Measurements from ENCODE around the gene IL1RAP. TPM values are rescaled to one million over a fixed set of nuclear protein-coding genes. Genes with fewer than 3 reads are reported as not detected.

The IL1RAP gene
- total and polyA plus RNA-seq, 7 experiments from 2014 or later = 5.9 to 29.0 (median 12.1) TPM

DNA sequence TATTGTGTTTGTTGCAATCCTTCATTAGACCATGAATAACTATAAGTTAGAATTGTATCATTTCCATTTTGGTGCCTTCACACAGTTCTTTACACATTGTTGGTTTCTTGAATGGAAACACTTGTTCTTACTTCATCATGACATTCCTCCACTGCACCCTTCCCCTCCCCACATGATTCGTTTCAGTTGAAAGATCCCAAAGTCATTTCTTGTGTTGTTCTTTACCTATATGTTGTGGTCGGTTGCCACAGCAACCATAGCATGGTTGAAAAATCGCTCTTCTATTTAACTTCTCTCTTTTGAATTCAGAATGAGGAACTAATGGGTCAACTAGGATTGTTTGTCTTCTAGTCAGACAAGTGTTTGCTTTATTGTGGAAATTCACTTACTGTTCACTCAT lies 103.3 kb downstream of the IL1RAP start:
- ChIA-PET CTCF (no interaction called here), POLR2A (no interaction called here)
- Histone ChIP-seq H3K36me3 (ENCODE audit: control insufficient read depth in 2 of 3, insufficient read depth in 3 of 3, low read length in 3 of 3) (no peaks in the 10 kb centered on the region), H3K4me1 (ENCODE audit: control insufficient read depth in 2 of 2, insufficient read depth in 2 of 2, low read length in 2 of 2) (peaks cover 0 to 4% of the 10 kb centered on the region in 2 donors), H3K27me3 (ENCODE audit: control insufficient read depth in 2 of 2, insufficient read depth in 2 of 2, low read length in 2 of 2) (no peaks in the 10 kb centered on the region), H3K4me3 (ENCODE audit: low read length) (no peak overlapping the region), H3K9me3 (ENCODE audit: control insufficient read depth in 2 of 3, low read length in 3 of 3) (no peaks in the 10 kb centered on the region), H3K27ac (ENCODE audit: low read depth, low read length) (no peak overlapping the region)
- Mint-ChIP-seq H3K9me3 (peaks cover 0 to 14% (median 0%) of the 10 kb centered on the region in 11 donors), H3K27ac (peak overlapping the region in 1 of 9 donors; percentile 94), H3K4me1 (peaks cover 26 to 81% (median 31%) of the 10 kb centered on the region in 7 donors), H3K27me3 (no peaks in the 10 kb centered on the region), H3K4me3 (peak overlapping the region in 1 of 10 donors; percentile 78), H3K36me3 (peaks cover 0 to 37% (median 21%) of the 10 kb centered on the region in 5 donors)
- ATAC-seq = peak; percentile 86
- intact Hi-C loops (cut with micrococcal nuclease) = loop anchor here in 1 of 2 donors (1.0 to 10.0 kb wide), 4 partner anchors 12 to 1292 kb away; partner anchors contain the start of gene CCDC50
- peak in 1 of 9 donors; percentile 43 for DNase-seq

DNA sequence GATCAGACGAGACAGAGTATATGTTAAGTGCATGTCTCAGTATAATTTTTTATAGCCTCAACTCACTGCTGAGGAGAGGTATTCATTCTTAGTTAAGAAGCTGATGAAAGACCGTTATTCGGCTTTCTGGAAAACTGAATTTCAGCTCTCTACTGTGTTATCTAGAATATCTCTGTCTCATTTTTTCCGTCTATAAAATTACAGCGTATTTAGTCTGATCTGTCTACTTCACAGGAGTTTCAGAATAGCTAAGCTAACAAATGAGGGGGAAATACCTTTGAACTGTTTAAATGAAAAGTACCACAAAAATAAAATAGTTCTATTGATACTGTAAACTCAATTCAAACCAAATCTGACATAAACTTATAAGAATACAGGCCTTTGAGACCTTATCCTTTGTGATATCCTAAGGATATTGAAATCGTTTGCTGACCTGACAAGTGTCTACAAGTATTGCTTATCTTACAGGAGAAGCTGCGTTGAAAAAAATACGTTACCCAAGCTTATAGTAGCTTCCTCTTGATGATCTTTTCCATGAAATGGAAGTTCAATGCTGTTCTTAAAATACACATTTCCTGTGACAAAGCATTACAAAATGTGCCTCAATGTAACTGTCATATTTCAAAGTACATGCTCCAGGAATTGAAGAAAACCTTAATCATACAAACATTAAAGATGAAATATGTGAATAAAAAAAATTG lies 104.6 kb downstream of the IL1RAP start:
- POLR2A ChIA-PET = no interaction called here
- CTCF ChIA-PET = interaction anchor here (0.7 kb wide), 1 partner anchor 1703 kb away, joined by 4 read pairs; no protein-coding TSS in a partner anchor
- Histone ChIP-seq H3K36me3 (ENCODE audit: control insufficient read depth in 2 of 3, insufficient read depth in 3 of 3, low read length in 3 of 3) (peaks cover 0 to 4% (median 0%) of the 10 kb centered on the region in 3 experiments), H3K4me3 (ENCODE audit: low read length) (no peak overlapping the region), H3K9me3 (ENCODE audit: control insufficient read depth in 2 of 3, low read length in 3 of 3) (no peaks in the 10 kb centered on the region), H3K27ac (ENCODE audit: low read depth, low read length) (no peak overlapping the region), H3K27me3 (ENCODE audit: control insufficient read depth in 2 of 2, insufficient read depth in 2 of 2, low read length in 2 of 2) (no peaks in the 10 kb centered on the region), H3K4me1 (ENCODE audit: control insufficient read depth in 2 of 2, insufficient read depth in 2 of 2, low read length in 2 of 2) (peaks cover 0 to 4% of the 10 kb centered on the region in 2 donors)
- H3K4me3 Mint-ChIP-seq = peak overlapping the region in 5 of 10 donors; percentile 3 to 82 (median 26)
- H3K36me3 Mint-ChIP-seq = peaks cover under 1 to 33% (median 25%) of the 10 kb centered on the region in 5 donors
- peak; percentile 32 for ATAC-seq
- peak overlapping the region in 8 of 9 donors; percentile 8 to 94 (median 36) for H3K27ac Mint-ChIP-seq
- H3K4me1 Mint-ChIP-seq = peaks cover 23 to 87% (median 31%) of the 10 kb centered on the region in 7 donors
- no peak for DNase-seq
- peaks cover 0 to 10% (median 0%) of the 10 kb centered on the region in 11 donors for H3K9me3 Mint-ChIP-seq
- intact Hi-C loops (cut with micrococcal nuclease) = loop anchor here in 1 of 2 donors (1.0 to 10.0 kb wide), 4 partner anchors 52 to 1294 kb away; partner anchors contain the start of genes CCDC50 and IL1RAP
- no peaks in the 10 kb centered on the region for H3K27me3 Mint-ChIP-seq

DNA sequence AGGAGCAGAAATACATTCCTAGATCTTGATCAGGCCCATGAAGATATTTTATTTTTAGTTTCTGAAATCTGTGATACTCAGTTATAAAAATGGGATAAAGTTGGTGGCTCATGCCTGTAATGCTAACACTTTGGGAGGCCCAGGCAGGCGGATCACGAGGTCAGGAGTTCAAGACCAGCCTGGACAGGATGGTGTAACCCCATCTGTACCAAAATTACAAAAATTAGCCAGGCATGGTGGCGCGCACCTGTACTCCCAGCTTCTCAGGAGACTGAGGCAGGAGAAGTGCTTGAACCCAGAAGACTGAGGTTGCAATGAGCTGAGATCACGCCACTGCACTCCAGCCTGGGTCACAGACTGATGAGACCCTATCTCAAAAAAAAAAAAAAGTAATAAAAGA lies 105.5 kb downstream of the IL1RAP start:
- H3K36me3 ChIP-seq (ENCODE audit: control insufficient read depth in 2 of 3, insufficient read depth in 3 of 3, low read length in 3 of 3) = peaks cover 0 to 13% (median 0%) of the 10 kb centered on the region in 3 experiments
- Mint-ChIP-seq H3K27ac (peak overlapping the region in 2 of 9 donors; percentile 48 to 94), H3K4me1 (peaks cover 23 to 84% (median 31%) of the 10 kb centered on the region in 7 donors), H3K36me3 (peaks cover 4 to 36% (median 30%) of the 10 kb centered on the region in 5 donors), H3K9me3 (peaks cover 0 to 7% (median 0%) of the 10 kb centered on the region in 11 donors), H3K27me3 (no peaks in the 10 kb centered on the region), H3K4me3 (peak overlapping the region in 1 of 10 donors; percentile 24)
- no peaks in the 10 kb centered on the region for H3K9me3 ChIP-seq (ENCODE audit: control insufficient read depth in 2 of 3, low read length in 3 of 3)
- DNase-seq = no peak
- ATAC-seq = no peak
- no peak overlapping the region for H3K4me3 ChIP-seq (ENCODE audit: low read length)
- intact Hi-C loops (cut with micrococcal nuclease) = loop anchor here in 1 of 2 donors (5.0 to 10.0 kb wide), 2 partner anchors 708 to 1295 kb away; partner anchors contain the start of gene CCDC50
- ChIA-PET POLR2A (no interaction called here), CTCF (no interaction called here)
- no peaks in the 10 kb centered on the region for H3K27me3 ChIP-seq (ENCODE audit: control insufficient read depth in 2 of 2, insufficient read depth in 2 of 2, low read length in 2 of 2)
- H3K27ac ChIP-seq (ENCODE audit: low read depth, low read length) = no peak overlapping the region
- peaks cover 0 to 4% of the 10 kb centered on the region in 2 donors for H3K4me1 ChIP-seq (ENCODE audit: control insufficient read depth in 2 of 2, insufficient read depth in 2 of 2, low read length in 2 of 2)

DNA sequence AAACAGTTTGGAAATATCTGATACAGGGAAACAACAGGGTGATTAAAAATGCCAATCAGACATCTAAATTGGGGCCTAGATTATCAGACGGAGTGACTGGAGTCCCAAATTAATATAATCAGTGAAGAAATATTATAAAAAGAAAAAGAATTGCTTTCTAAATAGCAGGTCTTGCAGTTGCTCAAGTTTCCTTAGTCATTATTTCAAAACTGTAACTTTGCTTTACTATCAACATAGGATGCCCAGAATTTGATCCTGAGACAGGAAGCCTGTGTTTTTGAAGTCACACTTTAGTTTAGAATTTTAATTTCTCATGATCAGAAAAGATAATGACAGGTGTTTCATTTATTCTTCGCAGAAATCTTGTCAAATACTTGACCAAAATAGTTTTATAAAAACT lies 105.9 kb downstream of the IL1RAP start:
- no peak overlapping the region for H3K27ac Mint-ChIP-seq
- POLR2A ChIA-PET = no interaction called here
- Histone ChIP-seq H3K36me3 (ENCODE audit: control insufficient read depth in 2 of 3, insufficient read depth in 3 of 3, low read length in 3 of 3) (peaks cover 0 to 17% (median 0%) of the 10 kb centered on the region in 3 experiments), H3K4me3 (ENCODE audit: low read length) (no peak overlapping the region), H3K27ac (ENCODE audit: low read depth, low read length) (no peak overlapping the region), H3K9me3 (ENCODE audit: control insufficient read depth in 2 of 3, low read length in 3 of 3) (no peaks in the 10 kb centered on the region), H3K4me1 (ENCODE audit: control insufficient read depth in 2 of 2, insufficient read depth in 2 of 2, low read length in 2 of 2) (peaks cover 0 to 4% of the 10 kb centered on the region in 2 donors), H3K27me3 (ENCODE audit: control insufficient read depth in 2 of 2, insufficient read depth in 2 of 2, low read length in 2 of 2) (no peaks in the 10 kb centered on the region)
- DNase-seq = no peak
- no peaks in the 10 kb centered on the region for H3K27me3 Mint-ChIP-seq
- CTCF ChIA-PET = no interaction called here
- H3K36me3 Mint-ChIP-seq = peaks cover 4 to 40% (median 32%) of the 10 kb centered on the region in 5 donors
- H3K4me1 Mint-ChIP-seq = peaks cover 22 to 83% (median 31%) of the 10 kb centered on the region in 7 donors
- peaks cover 0 to 7% (median 0%) of the 10 kb centered on the region in 11 donors for H3K9me3 Mint-ChIP-seq
- no peak overlapping the region for H3K4me3 Mint-ChIP-seq
- intact Hi-C loops (cut with micrococcal nuclease) = loop anchor here (5.0 to 10.0 kb wide), 3 partner anchors 107 to 1295 kb away; partner anchors contain the start of genes CCDC50 (in 1 of the 2) and IL1RAP (in 1 of the 2)
- no peak for ATAC-seq

DNA sequence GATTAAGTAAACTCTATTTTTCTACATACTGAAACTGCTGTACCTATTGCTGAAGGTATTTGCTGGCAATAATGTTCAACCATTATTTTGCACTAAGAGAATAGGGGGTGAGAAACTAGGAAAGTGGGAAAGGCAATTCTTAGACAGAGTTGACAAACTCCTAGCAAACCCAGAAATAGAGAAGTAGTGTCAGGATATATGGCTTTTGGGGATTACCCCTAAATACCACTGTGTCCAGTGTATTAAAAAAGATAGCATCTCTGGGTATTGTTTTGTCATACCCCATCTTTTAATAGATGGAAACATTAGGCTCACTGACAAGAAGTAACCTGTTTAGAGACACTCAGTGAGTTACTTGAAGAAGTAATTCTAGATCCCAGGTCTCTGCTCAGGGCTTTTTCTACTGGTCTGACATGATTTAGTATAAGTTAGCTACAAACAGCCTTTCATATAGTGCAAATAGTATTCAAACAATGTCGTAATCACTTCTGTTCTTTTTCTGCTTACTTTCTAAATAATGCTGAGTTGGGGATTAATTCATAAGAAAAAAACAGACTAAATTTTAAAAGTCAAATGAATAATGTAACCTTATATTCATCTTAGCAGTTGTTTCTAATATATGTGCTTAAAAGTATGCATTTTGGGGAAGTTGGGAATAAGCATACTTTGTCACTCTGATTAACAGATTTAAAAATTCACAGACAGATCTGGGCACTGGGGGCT lies 107.2 kb downstream of the IL1RAP start:
- H3K27me3 ChIP-seq (ENCODE audit: control insufficient read depth in 2 of 2, insufficient read depth in 2 of 2, low read length in 2 of 2) = no peaks in the 10 kb centered on the region
- no peaks in the 10 kb centered on the region for H3K9me3 ChIP-seq (ENCODE audit: control insufficient read depth in 2 of 3, low read length in 3 of 3)
- ATAC-seq (no peak), DNase-seq (no peak)
- peaks cover 4 to 52% (median 37%) of the 10 kb centered on the region in 5 donors for H3K36me3 Mint-ChIP-seq
- intact Hi-C loops (cut with micrococcal nuclease) = loop anchor here in 1 of 2 donors (5.0 kb wide), 1 partner anchor 109 kb away; the partner anchor contains the start of gene IL1RAP
- POLR2A ChIA-PET = no interaction called here
- no peak overlapping the region for H3K27ac Mint-ChIP-seq
- peaks cover 0 to 20% (median 0%) of the 10 kb centered on the region in 3 experiments for H3K36me3 ChIP-seq (ENCODE audit: control insufficient read depth in 2 of 3, insufficient read depth in 3 of 3, low read length in 3 of 3)
- CTCF ChIA-PET = interaction anchor here (0.6 to 0.7 kb wide), 2 partner anchors 130 to 607 kb away, joined by 3 read pairs; no protein-coding TSS in a partner anchor
- H3K27ac ChIP-seq (ENCODE audit: low read depth, low read length) = no peak overlapping the region
- no peak overlapping the region for H3K4me3 ChIP-seq (ENCODE audit: low read length)
- H3K4me1 ChIP-seq (ENCODE audit: control insufficient read depth in 2 of 2, insufficient read depth in 2 of 2, low read length in 2 of 2) = peaks cover 0 to 4% of the 10 kb centered on the region in 2 donors
- H3K4me3 Mint-ChIP-seq = no peak overlapping the region
- no peaks in the 10 kb centered on the region for H3K27me3 Mint-ChIP-seq
- H3K4me1 Mint-ChIP-seq = peaks cover 21 to 79% (median 29%) of the 10 kb centered on the region in 7 donors
- H3K9me3 Mint-ChIP-seq = peaks cover 0 to 7% (median 0%) of the 10 kb centered on the region in 11 donors

DNA sequence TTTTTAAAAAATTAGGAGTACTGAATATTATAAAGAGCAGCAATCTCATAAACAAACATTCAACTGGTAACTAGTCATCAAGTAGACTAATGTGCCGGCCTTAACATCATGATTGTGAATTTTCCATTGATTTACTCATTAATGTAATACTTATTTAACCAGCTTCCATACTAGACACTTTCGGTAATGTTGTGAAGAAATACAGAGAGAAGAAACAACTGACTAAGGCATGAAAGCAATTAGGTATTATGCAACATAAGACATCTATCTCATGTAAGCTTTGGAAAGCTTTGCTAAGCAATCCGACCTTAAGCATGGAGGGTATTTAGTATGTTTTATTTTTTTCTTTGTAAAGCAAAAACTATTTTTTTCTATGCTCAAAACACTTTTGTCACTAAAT lies 108.0 kb downstream of the IL1RAP start:
- DNase-seq (no peak), ATAC-seq (no peak)
- intact Hi-C loops (cut with micrococcal nuclease) = loop anchor here in 1 of 2 donors (5.0 kb wide), 1 partner anchor 110 kb away; the partner anchor contains the start of gene IL1RAP
- Histone ChIP-seq H3K4me1 (ENCODE audit: control insufficient read depth in 2 of 2, insufficient read depth in 2 of 2, low read length in 2 of 2) (peaks cover 0 to 4% of the 10 kb centered on the region in 2 donors), H3K27ac (ENCODE audit: low read depth, low read length) (no peak overlapping the region), H3K27me3 (ENCODE audit: control insufficient read depth in 2 of 2, insufficient read depth in 2 of 2, low read length in 2 of 2) (no peaks in the 10 kb centered on the region), H3K9me3 (ENCODE audit: control insufficient read depth in 2 of 3, low read length in 3 of 3) (no peaks in the 10 kb centered on the region), H3K4me3 (ENCODE audit: low read length) (no peak overlapping the region), H3K36me3 (ENCODE audit: control insufficient read depth in 2 of 3, insufficient read depth in 3 of 3, low read length in 3 of 3) (peaks cover 0 to 20% (median 0%) of the 10 kb centered on the region in 3 experiments)
- Mint-ChIP-seq H3K27ac (no peak overlapping the region), H3K9me3 (peaks cover 0 to 4% (median 0%) of the 10 kb centered on the region in 11 donors), H3K4me1 (peaks cover 15 to 70% (median 23%) of the 10 kb centered on the region in 7 donors), H3K27me3 (no peaks in the 10 kb centered on the region), H3K4me3 (no peak overlapping the region), H3K36me3 (peaks cover 4 to 48% (median 39%) of the 10 kb centered on the region in 5 donors)
- ChIA-PET CTCF (interaction anchor here (0.6 kb wide), 1 partner anchor 129 kb away, joined by 3 read pairs; no protein-coding TSS in a partner anchor), POLR2A (no interaction called here)

All from naive thymus-derived CD4-positive, alpha-beta T cell (primary cell).